ENCODE data around the gene UGT1A5.

UGT1A5 gene

GRCh38 chr2:233773854-233774253 is 61.1 kb downstream of the UGT1A5 start:
- Histone ChIP-seq H3K27me3 (ENCODE audit: insufficient read depth, low read depth) (no peaks in the 10 kb centered on the region), H3K4me2 (no peak overlapping the region), H3K79me2 (ENCODE audit: insufficient read depth, low read depth) (no peaks in the 10 kb centered on the region), H3K4me3 (IDR thresholded peaks at IDR 0.05; ENCODE audit: insufficient read depth, low read depth, low read length) (no peak overlapping the region), H4K20me1 (ENCODE audit: insufficient read depth) (no peaks in the 10 kb centered on the region), H3K9ac (no peak overlapping the region), H3K36me3 (ENCODE audit: insufficient read depth) (no peaks in the 10 kb centered on the region), H3K4me1 (ENCODE audit: low read depth, poor library complexity, severe bottlenecking) (no peaks in the 10 kb centered on the region), H2AFZ (ENCODE audit: low read depth) (no peak overlapping the region), H3K27ac (no peak overlapping the region)
- TF ChIP-seq, protein P1, sequence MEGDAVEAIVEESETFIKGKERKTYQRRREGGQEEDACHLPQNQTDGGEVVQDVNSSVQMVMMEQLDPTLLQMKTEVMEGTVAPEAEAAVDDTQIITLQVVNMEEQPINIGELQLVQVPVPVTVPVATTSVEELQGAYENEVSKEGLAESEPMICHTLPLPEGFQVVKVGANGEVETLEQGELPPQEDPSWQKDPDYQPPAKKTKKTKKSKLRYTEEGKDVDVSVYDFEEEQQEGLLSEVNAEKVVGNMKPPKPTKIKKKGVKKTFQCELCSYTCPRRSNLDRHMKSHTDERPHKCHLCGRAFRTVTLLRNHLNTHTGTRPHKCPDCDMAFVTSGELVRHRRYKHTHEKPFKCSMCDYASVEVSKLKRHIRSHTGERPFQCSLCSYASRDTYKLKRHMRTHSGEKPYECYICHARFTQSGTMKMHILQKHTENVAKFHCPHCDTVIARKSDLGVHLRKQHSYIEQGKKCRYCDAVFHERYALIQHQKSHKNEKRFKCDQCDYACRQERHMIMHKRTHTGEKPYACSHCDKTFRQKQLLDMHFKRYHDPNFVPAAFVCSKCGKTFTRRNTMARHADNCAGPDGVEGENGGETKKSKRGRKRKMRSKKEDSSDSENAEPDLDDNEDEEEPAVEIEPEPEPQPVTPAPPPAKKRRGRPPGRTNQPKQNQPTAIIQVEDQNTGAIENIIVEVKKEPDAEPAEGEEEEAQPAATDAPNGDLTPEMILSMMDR (conservative IDR thresholded peaks at IDR 0.05; ENCODE audit: low read depth, low read length) = no peak

DNA sequence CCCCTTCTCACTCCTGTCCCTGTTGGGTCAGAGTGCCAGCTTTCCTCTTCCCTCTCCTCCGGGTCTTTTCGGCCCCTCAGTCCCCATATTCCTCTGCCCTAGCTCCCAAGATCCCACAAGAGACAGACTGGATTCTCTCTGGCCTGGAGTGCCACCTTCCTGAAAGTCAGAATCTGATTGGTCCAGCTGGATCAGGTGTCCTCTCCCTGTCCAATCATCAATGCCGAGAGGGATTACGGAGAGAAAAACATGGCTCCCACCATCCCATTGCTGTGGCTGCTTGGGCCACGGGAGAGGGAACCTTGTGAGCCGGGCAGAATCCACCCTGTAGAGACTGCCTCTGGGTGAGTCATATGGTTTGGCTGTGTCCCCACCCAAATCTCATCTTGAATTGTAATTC is 62.7 kb downstream of the UGT1A5 start:
- Histone ChIP-seq H4K20me1 (ENCODE audit: insufficient read depth) (no peaks in the 10 kb centered on the region), H2AFZ (ENCODE audit: low read depth) (no peak overlapping the region), H3K27me3 (ENCODE audit: insufficient read depth, low read depth) (no peaks in the 10 kb centered on the region), H3K36me3 (ENCODE audit: insufficient read depth) (no peaks in the 10 kb centered on the region), H3K4me1 (ENCODE audit: low read depth, poor library complexity, severe bottlenecking) (no peaks in the 10 kb centered on the region), H3K4me3 (IDR thresholded peaks at IDR 0.05; ENCODE audit: insufficient read depth, low read depth, low read length) (no peak overlapping the region), H3K9ac (no peak overlapping the region), H3K27ac (no peak overlapping the region), H3K79me2 (ENCODE audit: insufficient read depth, low read depth) (no peaks in the 10 kb centered on the region), H3K4me2 (no peak overlapping the region)
- TF ChIP-seq, protein P1 (conservative IDR thresholded peaks at IDR 0.05; ENCODE audit: low read depth, low read length) = no peak

GRCh38 chr2:233778030-233778429 is 65.3 kb downstream of the UGT1A5 start, which contains the start of gene MROH2A:
Gene MROH2A, plus strand, starts transcription at chr2:233778330. Its CDS starts 1,029 bp downstream, at chr2:233779359.
- no peak within 1 kb of the TSS for H3K9ac ChIP-seq
- no peaks in the 10 kb centered on the region for H3K79me2 ChIP-seq (ENCODE audit: insufficient read depth, low read depth)
- H4K20me1 ChIP-seq (ENCODE audit: insufficient read depth) = no peaks in the 10 kb centered on the region
- H3K4me2 ChIP-seq = no peak within 1 kb of the TSS
- H2AFZ ChIP-seq (ENCODE audit: low read depth) = no peak within 1 kb of the TSS
- H3K4me1 ChIP-seq (ENCODE audit: low read depth, poor library complexity, severe bottlenecking) = no peaks in the 10 kb centered on the region
- TF ChIP-seq, protein P1 (conservative IDR thresholded peaks at IDR 0.05; ENCODE audit: low read depth, low read length) = no peak
- no peaks in the 10 kb centered on the region for H3K36me3 ChIP-seq (ENCODE audit: insufficient read depth)
- no peak within 1 kb of the TSS for H3K4me3 ChIP-seq (IDR thresholded peaks at IDR 0.05; ENCODE audit: insufficient read depth, low read depth, low read length)
- H3K27ac ChIP-seq = no peak within 1 kb of the TSS
- no peaks in the 10 kb centered on the region for H3K27me3 ChIP-seq (ENCODE audit: insufficient read depth, low read depth)

GRCh38 chr2:233779722-233780121 is 67.0 kb downstream of the UGT1A5 start:
- no peak overlapping the region for H3K4me3 ChIP-seq (IDR thresholded peaks at IDR 0.05; ENCODE audit: insufficient read depth, low read depth, low read length)
- TF ChIP-seq, protein P1 (conservative IDR thresholded peaks at IDR 0.05; ENCODE audit: low read depth, low read length) = no peak
- H3K27me3 ChIP-seq (ENCODE audit: insufficient read depth, low read depth) = no peaks in the 10 kb centered on the region
- no peaks in the 10 kb centered on the region for H3K79me2 ChIP-seq (ENCODE audit: insufficient read depth, low read depth)
- H4K20me1 ChIP-seq (ENCODE audit: insufficient read depth) = no peaks in the 10 kb centered on the region
- H3K4me1 ChIP-seq (ENCODE audit: low read depth, poor library complexity, severe bottlenecking) = no peaks in the 10 kb centered on the region
- H3K9ac ChIP-seq = no peak overlapping the region
- H3K27ac ChIP-seq = no peak overlapping the region
- no peak overlapping the region for H2AFZ ChIP-seq (ENCODE audit: low read depth)
- H3K36me3 ChIP-seq (ENCODE audit: insufficient read depth) = no peaks in the 10 kb centered on the region
- no peak overlapping the region for H3K4me2 ChIP-seq

Measured in KMS-11 (cell line).